ENCODE results near the gene CELSR1. TPM values are rescaled to one million over a fixed set of nuclear protein-coding genes. Genes with fewer than 3 reads are reported as not detected.

The CELSR1 gene
- total RNA-seq, 1 donor from 2014 or later: 27.6 TPM

GRCh38 chr22:46446799-46447198 is 90.6 kb downstream of the CELSR1 start:
- no peak for TF ChIP-seq EZH2 (IDR thresholded peaks at IDR 0.05; ENCODE audit: insufficient read depth, low read length)
- no peak for TF ChIP-seq CTCF (IDR thresholded peaks at IDR 0.05; ENCODE audit: insufficient read depth, low read depth, low read length)
- no peak overlapping the region for H3K27ac ChIP-seq (ENCODE audit: low read depth, low read length)

DNA sequence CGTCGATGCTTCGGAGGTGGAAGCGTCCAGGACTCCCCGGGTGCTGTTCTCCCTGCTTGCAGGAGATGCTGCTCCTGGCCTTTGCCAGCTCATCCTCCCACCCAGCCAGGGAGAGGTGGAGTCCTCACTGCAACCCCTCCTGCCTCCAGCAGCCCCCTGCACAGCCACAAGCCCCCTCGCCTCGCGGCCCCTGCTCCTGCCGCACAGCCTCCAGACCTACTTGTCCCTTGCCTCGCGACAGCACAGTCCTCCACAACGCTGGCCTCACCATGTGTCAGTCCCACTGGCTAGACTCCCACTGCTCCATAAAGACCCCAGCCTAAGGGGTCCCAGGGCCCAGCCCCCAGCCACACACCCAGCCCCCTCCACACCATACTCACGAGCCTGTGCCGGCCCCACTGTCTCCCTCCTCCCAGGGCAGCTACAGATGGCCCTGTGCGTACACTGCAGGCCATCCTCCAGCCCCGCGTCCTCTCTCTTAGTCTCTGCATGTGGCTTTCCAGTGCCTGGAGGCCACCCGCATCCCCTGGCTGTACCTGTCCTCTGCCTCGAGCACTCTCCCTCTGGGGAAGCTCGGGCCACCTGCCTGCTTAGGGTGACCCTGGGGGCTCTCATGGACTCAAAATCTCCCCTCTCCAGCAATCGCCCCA is 91.5 kb downstream of the CELSR1 start:
- H3K79me2 ChIP-seq (ENCODE audit: insufficient read depth, low read length): no peaks in the 10 kb centered on the region
- no peak overlapping the region for H3K4me2 ChIP-seq (ENCODE audit: low read length)
- H3K27me3 Mint-ChIP-seq (ENCODE audit: low read depth, unreplicated experiment): no peaks in the 10 kb centered on the region
- peaks cover 6% of the 10 kb centered on the region for H3K27me3 ChIP-seq (ENCODE audit: insufficient read depth, low read length)
- no peak overlapping the region for H3K4me3 ChIP-seq (ENCODE audit: insufficient read depth, low read depth, low read length)
- H3K36me3 Mint-ChIP-seq (ENCODE audit: low read depth, unreplicated experiment): peaks cover 2% of the 10 kb centered on the region
- no peak for DNase-seq (ENCODE audit: low read depth)
- no peaks in the 10 kb centered on the region for H3K9me3 ChIP-seq (ENCODE audit: insufficient read depth, low read depth, low read length)
- H3K9me3 Mint-ChIP-seq (ENCODE audit: unreplicated experiment): no peaks in the 10 kb centered on the region
- H2AFZ ChIP-seq (ENCODE audit: low read depth, low read length): no peak overlapping the region
- H4K20me1 ChIP-seq (ENCODE audit: insufficient read depth, low read length): peaks cover 20% of the 10 kb centered on the region
- no peak overlapping the region for H3K27ac Mint-ChIP-seq (ENCODE audit: unreplicated experiment)
- H3K27ac ChIP-seq (ENCODE audit: low read depth, low read length): no peak overlapping the region
- peaks cover 7% of the 10 kb centered on the region for H3K4me1 Mint-ChIP-seq (ENCODE audit: low read depth, unreplicated experiment)
- no peaks in the 10 kb centered on the region for H3K4me1 ChIP-seq (ENCODE audit: insufficient read depth, low read length)
- no peak for TF ChIP-seq CTCF (IDR thresholded peaks at IDR 0.05; ENCODE audit: insufficient read depth, low read depth, low read length)
- no peak for TF ChIP-seq EZH2 (IDR thresholded peaks at IDR 0.05; ENCODE audit: insufficient read depth, low read length)
- no peak for FAIRE-seq
- H3K36me3 ChIP-seq (ENCODE audit: insufficient read depth, low read length): no peaks in the 10 kb centered on the region
- no peak overlapping the region for H3K4me3 Mint-ChIP-seq (ENCODE audit: unreplicated experiment)
- H3K9ac ChIP-seq (ENCODE audit: low read length): no peak overlapping the region

More at GRCh38 chr22:46446799-46447198, 90.6 kb downstream of the CELSR1 start:
- Mint-ChIP-seq H3K9me3 (ENCODE audit: unreplicated experiment) (no peaks in the 10 kb centered on the region), H3K27ac (ENCODE audit: unreplicated experiment) (no peak overlapping the region), H3K36me3 (ENCODE audit: low read depth, unreplicated experiment) (peaks cover 2% of the 10 kb centered on the region), H3K4me1 (ENCODE audit: low read depth, unreplicated experiment) (peaks cover 10% of the 10 kb centered on the region), H3K27me3 (ENCODE audit: low read depth, unreplicated experiment) (peaks cover 2% of the 10 kb centered on the region), H3K4me3 (ENCODE audit: unreplicated experiment) (no peak overlapping the region)
- no peak overlapping the region for H3K4me2 ChIP-seq (ENCODE audit: low read length)
- peaks cover 24% of the 10 kb centered on the region for H4K20me1 ChIP-seq (ENCODE audit: insufficient read depth, low read length)
- H3K79me2 ChIP-seq (ENCODE audit: insufficient read depth, low read length): no peaks in the 10 kb centered on the region
- no peaks in the 10 kb centered on the region for H3K36me3 ChIP-seq (ENCODE audit: insufficient read depth, low read length)
- H3K9ac ChIP-seq (ENCODE audit: low read length): no peak overlapping the region
- no peak overlapping the region for H3K4me3 ChIP-seq (ENCODE audit: insufficient read depth, low read depth, low read length)
- H3K9me3 ChIP-seq (ENCODE audit: insufficient read depth, low read depth, low read length): no peaks in the 10 kb centered on the region
- FAIRE-seq (no peak), DNase-seq (ENCODE audit: low read depth) (no peak)
- no peak overlapping the region for H2AFZ ChIP-seq (ENCODE audit: low read depth, low read length)
- peaks cover 6% of the 10 kb centered on the region for H3K27me3 ChIP-seq (ENCODE audit: insufficient read depth, low read length)
- H3K4me1 ChIP-seq (ENCODE audit: insufficient read depth, low read length): no peaks in the 10 kb centered on the region

GRCh38 chr22:46444390-46444854 is 93.0 kb downstream of the CELSR1 start:
- no peak overlapping the region for H3K27ac Mint-ChIP-seq (ENCODE audit: unreplicated experiment)
- no peak overlapping the region for H3K27ac ChIP-seq (ENCODE audit: low read depth, low read length)
- no peak overlapping the region for H3K4me3 Mint-ChIP-seq (ENCODE audit: unreplicated experiment)

More at GRCh38 chr22:46444390-46444854, 93.0 kb downstream of the CELSR1 start:
- Mint-ChIP-seq H3K36me3 (ENCODE audit: low read depth, unreplicated experiment) (peaks cover 9% of the 10 kb centered on the region), H3K27me3 (ENCODE audit: low read depth, unreplicated experiment) (no peaks in the 10 kb centered on the region), H3K9me3 (ENCODE audit: unreplicated experiment) (no peaks in the 10 kb centered on the region), H3K4me1 (ENCODE audit: low read depth, unreplicated experiment) (peaks cover 6% of the 10 kb centered on the region)
- Histone ChIP-seq H3K27me3 (ENCODE audit: insufficient read depth, low read length) (peaks cover 6% of the 10 kb centered on the region), H3K4me1 (ENCODE audit: insufficient read depth, low read length) (no peaks in the 10 kb centered on the region), H3K9me3 (ENCODE audit: insufficient read depth, low read depth, low read length) (no peaks in the 10 kb centered on the region), H3K79me2 (ENCODE audit: insufficient read depth, low read length) (no peaks in the 10 kb centered on the region), H3K4me3 (ENCODE audit: insufficient read depth, low read depth, low read length) (no peak overlapping the region), H4K20me1 (ENCODE audit: insufficient read depth, low read length) (peaks cover 13% of the 10 kb centered on the region), H3K36me3 (ENCODE audit: insufficient read depth, low read length) (no peaks in the 10 kb centered on the region), H3K9ac (ENCODE audit: low read length) (no peak overlapping the region), H3K4me2 (ENCODE audit: low read length) (no peak overlapping the region), H2AFZ (ENCODE audit: low read depth, low read length) (no peak overlapping the region)
- no peak for TF ChIP-seq CTCF (IDR thresholded peaks at IDR 0.05; ENCODE audit: insufficient read depth, low read depth, low read length)
- no peak for TF ChIP-seq EZH2 (IDR thresholded peaks at IDR 0.05; ENCODE audit: insufficient read depth, low read length)
- no peak for DNase-seq (ENCODE audit: low read depth)
- FAIRE-seq: no peak
